Measurements from ENCODE around the gene ADGRG4.

DNA sequence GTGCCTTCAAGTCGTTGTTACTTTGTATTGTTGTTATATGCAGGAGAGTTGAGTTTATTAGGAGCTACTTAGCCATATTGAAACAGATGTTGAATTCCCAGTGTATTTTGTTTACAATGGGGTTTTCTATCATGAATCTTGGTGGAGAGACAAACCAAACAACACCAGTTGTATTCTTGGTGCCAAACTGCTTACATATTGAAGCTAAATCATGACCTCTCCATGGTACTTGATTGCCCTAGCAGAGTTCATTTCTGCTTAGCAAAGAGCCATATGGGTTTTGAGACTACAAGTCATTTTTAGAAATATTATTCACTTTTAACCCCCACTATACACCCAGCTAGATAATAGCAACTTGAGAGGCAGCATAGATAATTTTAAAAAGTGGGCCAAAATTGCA lies 85.4 kb downstream of the ADGRG4 start:
- no peak for TF ChIP-seq NR2C2 (CRISPR knock-in tag; IDR thresholded peaks at IDR 0.05)
- TF ChIP-seq, protein P1, sequence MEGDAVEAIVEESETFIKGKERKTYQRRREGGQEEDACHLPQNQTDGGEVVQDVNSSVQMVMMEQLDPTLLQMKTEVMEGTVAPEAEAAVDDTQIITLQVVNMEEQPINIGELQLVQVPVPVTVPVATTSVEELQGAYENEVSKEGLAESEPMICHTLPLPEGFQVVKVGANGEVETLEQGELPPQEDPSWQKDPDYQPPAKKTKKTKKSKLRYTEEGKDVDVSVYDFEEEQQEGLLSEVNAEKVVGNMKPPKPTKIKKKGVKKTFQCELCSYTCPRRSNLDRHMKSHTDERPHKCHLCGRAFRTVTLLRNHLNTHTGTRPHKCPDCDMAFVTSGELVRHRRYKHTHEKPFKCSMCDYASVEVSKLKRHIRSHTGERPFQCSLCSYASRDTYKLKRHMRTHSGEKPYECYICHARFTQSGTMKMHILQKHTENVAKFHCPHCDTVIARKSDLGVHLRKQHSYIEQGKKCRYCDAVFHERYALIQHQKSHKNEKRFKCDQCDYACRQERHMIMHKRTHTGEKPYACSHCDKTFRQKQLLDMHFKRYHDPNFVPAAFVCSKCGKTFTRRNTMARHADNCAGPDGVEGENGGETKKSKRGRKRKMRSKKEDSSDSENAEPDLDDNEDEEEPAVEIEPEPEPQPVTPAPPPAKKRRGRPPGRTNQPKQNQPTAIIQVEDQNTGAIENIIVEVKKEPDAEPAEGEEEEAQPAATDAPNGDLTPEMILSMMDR (IDR thresholded peaks at IDR 0.05): no peak
- TF ChIP-seq, protein P2, sequence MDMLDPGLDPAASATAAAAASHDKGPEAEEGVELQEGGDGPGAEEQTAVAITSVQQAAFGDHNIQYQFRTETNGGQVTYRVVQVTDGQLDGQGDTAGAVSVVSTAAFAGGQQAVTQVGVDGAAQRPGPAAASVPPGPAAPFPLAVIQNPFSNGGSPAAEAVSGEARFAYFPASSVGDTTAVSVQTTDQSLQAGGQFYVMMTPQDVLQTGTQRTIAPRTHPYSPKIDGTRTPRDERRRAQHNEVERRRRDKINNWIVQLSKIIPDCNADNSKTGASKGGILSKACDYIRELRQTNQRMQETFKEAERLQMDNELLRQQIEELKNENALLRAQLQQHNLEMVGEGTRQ (CRISPR knock-in tag; IDR thresholded peaks at IDR 0.05): no peak
- TF ChIP-seq, protein P3, sequence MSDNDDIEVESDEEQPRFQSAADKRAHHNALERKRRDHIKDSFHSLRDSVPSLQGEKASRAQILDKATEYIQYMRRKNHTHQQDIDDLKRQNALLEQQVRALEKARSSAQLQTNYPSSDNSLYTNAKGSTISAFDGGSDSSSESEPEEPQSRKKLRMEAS (CRISPR knock-in tag; IDR thresholded peaks at IDR 0.05): no peak
- TF ChIP-seq ETV6 (CRISPR knock-in tag; IDR thresholded peaks at IDR 0.05): no peak
- TF ChIP-seq, protein P4, sequence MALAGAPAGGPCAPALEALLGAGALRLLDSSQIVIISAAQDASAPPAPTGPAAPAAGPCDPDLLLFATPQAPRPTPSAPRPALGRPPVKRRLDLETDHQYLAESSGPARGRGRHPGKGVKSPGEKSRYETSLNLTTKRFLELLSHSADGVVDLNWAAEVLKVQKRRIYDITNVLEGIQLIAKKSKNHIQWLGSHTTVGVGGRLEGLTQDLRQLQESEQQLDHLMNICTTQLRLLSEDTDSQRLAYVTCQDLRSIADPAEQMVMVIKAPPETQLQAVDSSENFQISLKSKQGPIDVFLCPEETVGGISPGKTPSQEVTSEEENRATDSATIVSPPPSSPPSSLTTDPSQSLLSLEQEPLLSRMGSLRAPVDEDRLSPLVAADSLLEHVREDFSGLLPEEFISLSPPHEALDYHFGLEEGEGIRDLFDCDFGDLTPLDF (CRISPR knock-in tag; IDR thresholded peaks at IDR 0.05): no peak
- TF ChIP-seq OVOL2 (CRISPR knock-in tag; IDR thresholded peaks at IDR 0.05; ENCODE audit: borderline replicate concordance): no peak

Measured in WTC11 (cell line).